Endothelial cell of umbilical vein (primary cell): ENCODE data around the gene SLC27A2.

Experiments used
- EZH2 ChIP-seq: IDR thresholded peaks from 2 replicates; pipeline ENCODE4 v1.6.1; 2012; ENCODE audit warnings: borderline replicate concordance, low read depth, mild to moderate bottlenecking, moderate library complexity, low read length, inconsistent platforms; ENCODE audit not compliant: severe bottlenecking
- FOS ChIP-seq: IDR thresholded peaks from 2 replicates; pipeline ENCODE4 v1.6.1; 2011; ENCODE audit warnings: mild to moderate bottlenecking, low read length, moderate library complexity, borderline replicate concordance; ENCODE audit not compliant: insufficient read depth
- GATA2 ChIP-seq: IDR thresholded peaks from 2 replicates; pipeline ENCODE4 v1.7.0; 2011; ENCODE audit warnings: low read depth, mild to moderate bottlenecking, moderate library complexity, mixed read lengths, low read length; ENCODE audit not compliant: insufficient read length, insufficient read depth
- JUN ChIP-seq: IDR thresholded peaks from 2 replicates; pipeline ENCODE4 v1.6.1; 2011; ENCODE audit warnings: borderline replicate concordance, low read depth; ENCODE audit not compliant: insufficient read length, insufficient read depth
- MYC ChIP-seq: IDR thresholded peaks from one replicate; pipeline ENCODE4 v1.6.1; 2011; ENCODE audit warnings: mild to moderate bottlenecking, low read depth, low read length
- POLR2A ChIP-seq: IDR thresholded peaks from 2 replicates; pipeline ENCODE4 v1.6.1; 2012; ENCODE audit warnings: low read depth, mild to moderate bottlenecking, control low read depth, low read length
- POLR2AphosphoS5 ChIP-seq: IDR thresholded peaks from 2 replicates; pipeline ENCODE4 v1.6.1; 2012; ENCODE audit warnings: low read depth, mild to moderate bottlenecking, control low read depth, low read length, moderate library complexity; ENCODE audit not compliant: insufficient read depth
- TF ChIP-seq, protein P1 (sequence below), 2 donors: IDR thresholded peaks; 1 replicate in 1 of 2; 2 replicates in 1 of 2; pipeline ENCODE4 v1.5.1; 2011; ENCODE audit warnings: low read length in 2 of 2, mild to moderate bottlenecking in 2 of 2, moderate library complexity in 2 of 2, control low read depth in 1 of 2, inconsistent platforms in 1 of 2, low read depth in 1 of 2; ENCODE audit not compliant: insufficient read depth in 1 of 2; ENCODE audit errors: extremely low read depth in 1 of 2
- TF ChIP-seq, protein P2 (sequence below): IDR thresholded peaks from 2 replicates; pipeline ENCODE4 v1.6.1; 2011; ENCODE audit not compliant: insufficient read depth, insufficient read length

DNA sequence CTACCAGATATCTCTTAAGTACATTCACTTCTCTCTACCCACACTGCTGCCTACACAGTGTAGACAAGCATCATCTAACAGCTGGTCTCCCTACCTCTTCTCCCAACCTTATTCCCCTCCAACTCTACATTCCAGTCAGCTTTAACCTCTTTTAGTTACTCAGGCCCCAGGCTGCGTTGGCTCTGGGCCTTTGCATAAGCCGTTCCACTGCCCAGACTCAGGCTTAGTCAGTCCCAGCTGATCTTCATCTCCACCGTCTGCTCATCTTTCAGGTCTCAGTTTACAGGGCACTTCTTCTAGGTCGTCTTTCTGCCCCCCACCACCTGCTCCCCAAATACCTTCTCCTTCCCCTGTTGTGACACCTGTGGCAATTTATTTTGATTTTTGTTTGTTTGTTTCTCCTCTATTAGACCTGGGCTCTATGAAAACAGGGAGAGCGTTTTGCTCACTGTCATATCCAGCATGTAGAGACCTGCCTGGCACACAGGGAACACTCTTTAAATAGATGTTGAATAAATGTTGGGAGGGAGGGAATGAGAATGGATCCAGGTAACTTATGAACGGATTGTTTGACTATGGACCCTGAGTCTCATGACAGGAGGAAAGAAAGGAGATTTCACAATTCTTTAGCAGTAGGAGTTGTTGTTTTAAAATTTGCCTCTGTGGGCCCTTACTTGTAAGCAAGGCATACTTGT is 11.1 kb downstream of the SLC27A2 start:
- TF ChIP-seq, protein P1, sequence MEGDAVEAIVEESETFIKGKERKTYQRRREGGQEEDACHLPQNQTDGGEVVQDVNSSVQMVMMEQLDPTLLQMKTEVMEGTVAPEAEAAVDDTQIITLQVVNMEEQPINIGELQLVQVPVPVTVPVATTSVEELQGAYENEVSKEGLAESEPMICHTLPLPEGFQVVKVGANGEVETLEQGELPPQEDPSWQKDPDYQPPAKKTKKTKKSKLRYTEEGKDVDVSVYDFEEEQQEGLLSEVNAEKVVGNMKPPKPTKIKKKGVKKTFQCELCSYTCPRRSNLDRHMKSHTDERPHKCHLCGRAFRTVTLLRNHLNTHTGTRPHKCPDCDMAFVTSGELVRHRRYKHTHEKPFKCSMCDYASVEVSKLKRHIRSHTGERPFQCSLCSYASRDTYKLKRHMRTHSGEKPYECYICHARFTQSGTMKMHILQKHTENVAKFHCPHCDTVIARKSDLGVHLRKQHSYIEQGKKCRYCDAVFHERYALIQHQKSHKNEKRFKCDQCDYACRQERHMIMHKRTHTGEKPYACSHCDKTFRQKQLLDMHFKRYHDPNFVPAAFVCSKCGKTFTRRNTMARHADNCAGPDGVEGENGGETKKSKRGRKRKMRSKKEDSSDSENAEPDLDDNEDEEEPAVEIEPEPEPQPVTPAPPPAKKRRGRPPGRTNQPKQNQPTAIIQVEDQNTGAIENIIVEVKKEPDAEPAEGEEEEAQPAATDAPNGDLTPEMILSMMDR (IDR thresholded peaks at IDR 0.05; ENCODE audit: extremely low read depth in 1 of 2, insufficient read depth in 1 of 2, low read depth in 1 of 2, low read length in 2 of 2) = no peak
- no peak for TF ChIP-seq EZH2
- TF ChIP-seq POLR2A = no peak
- no peak for TF ChIP-seq POLR2AphosphoS5
- no peak for TF ChIP-seq GATA2
- TF ChIP-seq, protein P2, sequence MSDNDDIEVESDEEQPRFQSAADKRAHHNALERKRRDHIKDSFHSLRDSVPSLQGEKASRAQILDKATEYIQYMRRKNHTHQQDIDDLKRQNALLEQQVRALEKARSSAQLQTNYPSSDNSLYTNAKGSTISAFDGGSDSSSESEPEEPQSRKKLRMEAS = no peak
- TF ChIP-seq FOS = no peak
- TF ChIP-seq MYC = no peak
- no peak for TF ChIP-seq JUN
